SH-SY5Y (cell line): Measurements from ENCODE around the gene FRMD4A.

Experiments
- GATA2 ChIP-seq: IDR thresholded peaks from 2 replicates; pipeline ENCODE4 v1.6.1; 2011; ENCODE audit warnings: mild to moderate bottlenecking, low read depth, low read length
- GATA3 ChIP-seq: IDR thresholded peaks from 2 replicates; pipeline ENCODE4 v1.6.1; 2011; ENCODE audit warnings: low read depth, mild to moderate bottlenecking, low read length, moderate library complexity

GRCh38 chr10:13700473-13701144 is 630.1 kb downstream of the FRMD4A start:
- TF ChIP-seq GATA2, result no peak
- TF ChIP-seq GATA3, result no peak
